ENCODE results near the gene RSPH1.

DNA sequence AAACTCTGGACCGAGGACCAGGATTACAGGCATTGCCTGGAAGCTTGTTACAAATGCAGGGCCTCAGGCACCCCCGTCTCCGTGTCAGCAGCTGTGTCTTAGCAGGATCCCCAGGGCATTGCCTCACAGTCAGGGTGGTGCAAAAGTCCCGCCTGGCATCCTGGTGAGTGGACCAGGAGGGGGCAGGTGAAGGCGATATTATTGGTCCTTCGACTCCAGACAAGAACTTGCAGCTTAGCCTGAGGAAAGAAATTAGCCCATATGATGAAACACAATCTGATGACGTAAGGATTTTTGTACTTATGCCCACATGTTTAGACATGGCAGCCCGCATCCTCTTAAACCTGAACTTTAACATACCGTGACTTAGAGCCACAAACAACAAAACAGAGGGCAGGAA lies 40.8 kb downstream of the RSPH1 start:
- TF ChIP-seq CTCF (conservative IDR thresholded peaks at IDR 0.05; ENCODE audit: low read depth, low read length) (no peak), SMC3 (IDR thresholded peaks at IDR 0.05; ENCODE audit: low read depth, low read length) (no peak), POLR2A (IDR thresholded peaks at IDR 0.05; ENCODE audit: low read depth, low read length) (no peak), CEBPB (IDR thresholded peaks at IDR 0.05; ENCODE audit: low read depth, low read length) (no peak), RAD21 (IDR thresholded peaks at IDR 0.05; ENCODE audit: low read length) (no peak), CHD1 (IDR thresholded peaks at IDR 0.05; ENCODE audit: low read depth, low read length) (no peak), MAZ (IDR thresholded peaks at IDR 0.05; ENCODE audit: borderline replicate concordance, low read depth, low read length) (no peak), RCOR1 (IDR thresholded peaks at IDR 0.05; ENCODE audit: insufficient replicate concordance, low read length) (no peak), MXI1 (IDR thresholded peaks at IDR 0.05; ENCODE audit: borderline replicate concordance, low read depth, low read length) (no peak)
- TF ChIP-seq, protein P1, sequence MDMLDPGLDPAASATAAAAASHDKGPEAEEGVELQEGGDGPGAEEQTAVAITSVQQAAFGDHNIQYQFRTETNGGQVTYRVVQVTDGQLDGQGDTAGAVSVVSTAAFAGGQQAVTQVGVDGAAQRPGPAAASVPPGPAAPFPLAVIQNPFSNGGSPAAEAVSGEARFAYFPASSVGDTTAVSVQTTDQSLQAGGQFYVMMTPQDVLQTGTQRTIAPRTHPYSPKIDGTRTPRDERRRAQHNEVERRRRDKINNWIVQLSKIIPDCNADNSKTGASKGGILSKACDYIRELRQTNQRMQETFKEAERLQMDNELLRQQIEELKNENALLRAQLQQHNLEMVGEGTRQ (IDR thresholded peaks at IDR 0.05; ENCODE audit: low read depth, low read length) = no peak

All from IMR-90 (cell line).